Activated T-helper 2 cell treated with anti-CD3 and anti-CD28 coated beads, Interferon-gamma antibody, Interleukin-2, Interleukin-4, amounts not matched to agents 10 μg/mL and 5 μg/mL and 100 μg/mL, durations not matched to agents 14 hours and 24 hours and 36 hours (primary cell): ENCODE results near the gene WDR55. TPM values are rescaled to one million over a fixed set of nuclear protein-coding genes. Genes with fewer than 3 reads are reported as not detected.
A peak's percentile ranks its signal among the peaks of the same experiment; 100 is the strongest.

Source experiments
- DNase-seq: peaks from one replicate; pipeline ENCODE4 v3.0.0; 2021; ENCODE audit warnings: low spot score
- H3K27ac Mint-ChIP-seq: one replicate; pipeline ENCODE4 v1.8.0; 2021; ENCODE audit warnings: mixed read lengths
- H3K27me3 Mint-ChIP-seq: one replicate; pipeline ENCODE4 v1.8.0; 2021; ENCODE audit warnings: low read depth, mixed read lengths
- H3K36me3 Mint-ChIP-seq: one replicate; pipeline ENCODE4 v1.8.0; 2021; ENCODE audit warnings: low read depth, mixed read lengths
- H3K4me1 Mint-ChIP-seq: one replicate; pipeline ENCODE4 v1.8.0; 2021; ENCODE audit warnings: low read depth, mixed read lengths
- H3K4me3 Mint-ChIP-seq: one replicate; pipeline ENCODE4 v1.8.0; 2021; ENCODE audit warnings: low read depth, mild to moderate bottlenecking, moderate library complexity, mixed read lengths
- H3K9me3 Mint-ChIP-seq: one replicate; pipeline ENCODE4 v1.8.0; 2021; ENCODE audit warnings: mixed read lengths
- intact Hi-C: fragments of 100-400 bp; cut with micrococcal nuclease; formaldehyde crosslinking; loops from one replicate; pipeline ENCODE4 v1.15.1; 2023
- total RNA-seq: library from RNA; stranded (reverse); gene quantifications from 2 replicates; pipeline ENCODE4 v1.2.3, GENCODE V29; 2022

WDR55 gene
- total RNA-seq, 1 donor from 2014 or later = 39.1 TPM

- no peak for DNase-seq
- Mint-ChIP-seq H3K9me3 (no peaks in the 10 kb centered on the region), H3K27me3 (no peaks in the 10 kb centered on the region), H3K4me1 (peaks cover 12% of the 10 kb centered on the region), H3K4me3 (no peak overlapping the region), H3K36me3 (peaks cover 82% of the 10 kb centered on the region), H3K27ac (no peak overlapping the region)
- intact Hi-C loops = no loop called here
Observed at GRCh38 chr5:140671472-140672125, 6.9 kb downstream of the WDR55 start.

DNA sequence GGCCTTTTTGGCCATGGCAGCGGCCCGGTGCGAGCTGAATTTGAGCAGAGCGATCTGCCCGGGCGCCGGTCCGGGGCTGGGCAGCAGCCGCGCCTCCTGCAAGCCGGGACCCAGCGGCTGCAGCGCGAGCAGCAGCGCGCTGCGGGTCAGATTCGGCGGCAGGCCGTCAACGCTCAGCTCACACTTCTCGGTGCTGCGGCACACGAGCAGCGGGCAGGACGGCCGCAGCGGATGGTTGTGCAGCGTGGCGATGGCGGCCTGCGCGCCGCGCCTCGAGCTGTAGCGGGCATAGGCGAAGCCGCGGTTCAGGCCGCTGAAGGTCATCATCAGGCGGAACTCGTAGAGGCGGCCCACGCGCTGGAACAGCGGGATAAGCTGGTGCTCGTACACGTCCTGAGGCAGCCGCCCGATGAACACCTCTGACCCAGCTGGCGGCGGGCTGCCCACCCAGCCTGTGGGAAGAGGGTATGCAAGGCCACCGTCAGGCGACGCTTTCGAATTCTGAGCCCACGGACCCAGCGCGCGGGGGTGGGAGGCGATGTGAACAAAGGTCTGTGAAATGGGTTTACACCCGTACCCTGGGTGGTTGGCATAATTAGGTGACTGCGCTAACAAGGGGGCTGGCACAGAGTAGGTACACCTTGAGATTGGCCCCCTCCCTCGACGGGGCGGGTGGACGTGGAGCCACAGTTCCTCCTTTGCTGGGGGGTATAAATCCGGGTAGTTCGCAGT, 7.9 kb downstream of the WDR55 start:
- Mint-ChIP-seq H3K27me3 (no peaks in the 10 kb centered on the region), H3K4me3 (no peak overlapping the region), H3K36me3 (peaks cover 82% of the 10 kb centered on the region), H3K4me1 (peaks cover 1% of the 10 kb centered on the region), H3K27ac (no peak overlapping the region), H3K9me3 (no peaks in the 10 kb centered on the region)
- intact Hi-C loops = no loop called here
- DNase-seq = no peak

- no peak for DNase-seq
- no peak within 1 kb of the TSS for H3K4me3 Mint-ChIP-seq
- H3K27ac Mint-ChIP-seq = no peak within 1 kb of the TSS
- peaks cover 82% of the 10 kb centered on the region for H3K36me3 Mint-ChIP-seq
- intact Hi-C loops = no loop called here
- peaks cover 4% of the 10 kb centered on the region for H3K4me1 Mint-ChIP-seq
- no peaks in the 10 kb centered on the region for H3K27me3 Mint-ChIP-seq
- no peaks in the 10 kb centered on the region for H3K9me3 Mint-ChIP-seq
Observed at GRCh38 chr5:140673187-140673976, 8.7 kb downstream of the WDR55 start, which contains the start of gene DND1. TSS of gene DND1 (minus strand) at chr5:140673576. CDS start at chr5:140673542, 34 bp downstream.

- no peak for DNase-seq
- intact Hi-C loops = no loop called here
- Mint-ChIP-seq H3K36me3 (peaks cover 78% of the 10 kb centered on the region), H3K27me3 (no peaks in the 10 kb centered on the region), H3K4me1 (peaks cover 4% of the 10 kb centered on the region), H3K27ac (no peak overlapping the region), H3K4me3 (no peak overlapping the region), H3K9me3 (no peaks in the 10 kb centered on the region)
Observed at GRCh38 chr5:140674211-140674610, 9.5 kb downstream of the WDR55 start.

DNA sequence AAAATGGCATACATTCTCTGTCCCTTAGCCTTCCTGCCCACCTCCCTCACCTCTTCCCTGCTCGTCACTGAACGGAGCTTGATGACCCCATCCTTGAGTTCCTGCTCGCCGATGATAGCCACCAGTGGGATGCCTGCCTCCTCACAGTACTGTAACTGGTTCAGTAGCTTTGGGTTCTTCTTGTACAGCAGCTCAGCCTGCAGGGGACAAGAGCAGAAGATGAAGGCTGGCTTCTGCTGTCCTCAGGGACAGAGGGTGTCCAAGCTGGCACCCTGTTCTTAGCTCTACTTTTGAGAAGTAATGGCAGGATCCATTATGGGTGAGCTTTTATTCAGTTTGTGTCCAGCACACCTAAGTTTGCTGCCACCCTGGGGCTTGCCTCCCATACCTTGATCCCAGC, 9.9 kb downstream of the WDR55 start:
- peaks cover 78% of the 10 kb centered on the region for H3K36me3 Mint-ChIP-seq
- no peaks in the 10 kb centered on the region for H3K9me3 Mint-ChIP-seq
- intact Hi-C loops = no loop called here
- no peak for DNase-seq
- peaks cover 4% of the 10 kb centered on the region for H3K4me1 Mint-ChIP-seq
- H3K4me3 Mint-ChIP-seq = no peak overlapping the region
- H3K27ac Mint-ChIP-seq = peak overlapping the region; percentile 52
- H3K27me3 Mint-ChIP-seq = no peaks in the 10 kb centered on the region

GRCh38 chr5:140677947-140678346, 13.2 kb downstream of the WDR55 start:
- Mint-ChIP-seq H3K36me3 (peaks cover 72% of the 10 kb centered on the region), H3K27me3 (no peaks in the 10 kb centered on the region), H3K27ac (no peak overlapping the region), H3K4me3 (no peak overlapping the region), H3K4me1 (peaks cover 4% of the 10 kb centered on the region), H3K9me3 (no peaks in the 10 kb centered on the region)
- no peak for DNase-seq
- intact Hi-C loops = loop anchor here (2.0 kb wide), 1 partner anchor 13 kb away; the partner anchor contains the start of genes HARS1 and HARS2

DNA sequence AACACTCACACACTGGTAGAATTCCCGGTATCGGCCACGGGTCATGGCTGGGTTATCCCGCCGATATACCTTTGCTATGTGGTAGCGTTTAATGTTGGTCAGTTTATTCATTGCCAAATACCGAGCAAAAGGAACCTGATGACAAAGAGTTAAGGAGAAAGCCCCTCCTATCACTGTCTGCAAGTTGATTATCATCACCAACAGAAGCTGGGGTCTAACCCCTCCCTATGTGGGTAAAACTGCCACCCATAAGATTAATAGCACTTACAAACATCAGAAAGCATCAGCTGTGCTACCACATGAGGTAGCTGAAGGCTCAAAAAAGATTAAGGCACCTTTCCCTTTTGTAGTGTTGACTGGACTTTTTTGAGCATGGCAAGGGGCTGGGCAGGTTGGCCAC, 14.3 kb downstream of the WDR55 start:
- H3K36me3 Mint-ChIP-seq = peaks cover 71% of the 10 kb centered on the region
- H3K4me3 Mint-ChIP-seq = no peak overlapping the region
- H3K27me3 Mint-ChIP-seq = no peaks in the 10 kb centered on the region
- intact Hi-C loops = no loop called here
- H3K4me1 Mint-ChIP-seq = peaks cover 4% of the 10 kb centered on the region
- no peaks in the 10 kb centered on the region for H3K9me3 Mint-ChIP-seq
- no peak for DNase-seq
- no peak overlapping the region for H3K27ac Mint-ChIP-seq

DNA sequence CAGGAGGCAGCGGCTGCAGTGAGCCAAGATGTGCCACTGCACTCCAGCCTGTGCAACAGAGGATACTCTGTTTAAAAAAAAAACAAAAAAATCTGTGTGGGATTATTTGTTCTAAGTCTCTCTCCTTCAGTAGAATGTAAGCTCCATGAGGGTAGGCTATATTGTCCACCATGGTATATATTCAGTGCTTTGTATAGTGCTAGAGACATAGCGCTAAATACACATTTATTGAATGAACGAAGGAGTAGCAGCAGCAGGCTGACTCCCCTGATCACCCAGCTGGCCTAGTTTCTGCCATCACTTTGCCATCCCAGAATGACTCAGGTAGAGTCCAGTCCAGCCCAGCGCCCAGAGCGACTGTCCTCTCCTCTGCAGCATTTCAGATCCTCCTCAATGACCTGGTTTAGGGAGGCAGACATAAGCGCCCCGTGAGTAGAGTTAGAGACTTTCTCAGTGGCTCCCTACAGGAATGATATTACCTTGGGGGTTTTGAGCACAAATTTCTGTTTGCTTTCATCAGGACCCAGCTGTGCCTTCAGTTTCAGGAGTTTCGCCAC, 25.8 kb downstream of the WDR55 start:
- H3K36me3 Mint-ChIP-seq = peaks cover 48% of the 10 kb centered on the region
- intact Hi-C loops = loop anchor here (2.0 kb wide), 4 partner anchors 14 to 290 kb away; partner anchors contain the start of genes ANKHD1 and TMCO6
- peak overlapping the region; percentile 97 for H3K4me3 Mint-ChIP-seq
- peak overlapping the region; percentile 91 for H3K27ac Mint-ChIP-seq
- no peaks in the 10 kb centered on the region for H3K27me3 Mint-ChIP-seq
- DNase-seq = no peak
- peaks cover 20% of the 10 kb centered on the region for H3K4me1 Mint-ChIP-seq
- H3K9me3 Mint-ChIP-seq = no peaks in the 10 kb centered on the region

GRCh38 chr5:140690941-140691924, 26.5 kb downstream of the WDR55 start, which contains the start of the genes HARS1 and HARS2:
TSS of gene HARS1 (minus strand) at chr5:140691370. CDS start at chr5:140691304, 66 bp downstream.
TSS of gene HARS2 (plus strand) at chr5:140691455. CDS start at chr5:140691649, 194 bp downstream.
- Mint-ChIP-seq H3K27ac (peak within 1 kb of the TSS; percentile 91), H3K4me1 (peaks cover 20% of the 10 kb centered on the region), H3K4me3 (peak within 1 kb of the TSS; percentile 97), H3K36me3 (peaks cover 55% of the 10 kb centered on the region), H3K27me3 (no peaks in the 10 kb centered on the region), H3K9me3 (no peaks in the 10 kb centered on the region)
- intact Hi-C loops = loop anchor here (1.0 to 2.0 kb wide), 8 partner anchors 9 to 290 kb away; partner anchors contain the start of genes ANKHD1, APBB3, IK and NDUFA2
- DNase-seq = peak; percentile 79

- Mint-ChIP-seq H3K27ac (no peak overlapping the region), H3K27me3 (no peaks in the 10 kb centered on the region), H3K4me3 (no peak overlapping the region), H3K4me1 (peaks cover 13% of the 10 kb centered on the region), H3K36me3 (peaks cover 70% of the 10 kb centered on the region), H3K9me3 (no peaks in the 10 kb centered on the region)
- intact Hi-C loops = no loop called here
- DNase-seq = no peak
Observed at GRCh38 chr5:140694276-140694675, 29.6 kb downstream of the WDR55 start.

GRCh38 chr5:140696891-140697492, 32.3 kb downstream of the WDR55 start:
- Mint-ChIP-seq H3K4me1 (peaks cover 14% of the 10 kb centered on the region), H3K4me3 (no peak overlapping the region), H3K9me3 (no peaks in the 10 kb centered on the region), H3K27me3 (no peaks in the 10 kb centered on the region), H3K27ac (no peak overlapping the region), H3K36me3 (peaks cover 73% of the 10 kb centered on the region)
- intact Hi-C loops = no loop called here
- no peak for DNase-seq
